GM21825 (cell line): ENCODE results near the gene TBX10.

Source experiments
- ATAC-seq: cut with Tn5 transposase; IDR thresholded peaks from one replicate; pipeline ENCODE4 v1.9.1; 2021; ENCODE audit warnings: mild to moderate bottlenecking, moderate library complexity; ENCODE audit not compliant: unreplicated experiment

Gene TBX10

DNA sequence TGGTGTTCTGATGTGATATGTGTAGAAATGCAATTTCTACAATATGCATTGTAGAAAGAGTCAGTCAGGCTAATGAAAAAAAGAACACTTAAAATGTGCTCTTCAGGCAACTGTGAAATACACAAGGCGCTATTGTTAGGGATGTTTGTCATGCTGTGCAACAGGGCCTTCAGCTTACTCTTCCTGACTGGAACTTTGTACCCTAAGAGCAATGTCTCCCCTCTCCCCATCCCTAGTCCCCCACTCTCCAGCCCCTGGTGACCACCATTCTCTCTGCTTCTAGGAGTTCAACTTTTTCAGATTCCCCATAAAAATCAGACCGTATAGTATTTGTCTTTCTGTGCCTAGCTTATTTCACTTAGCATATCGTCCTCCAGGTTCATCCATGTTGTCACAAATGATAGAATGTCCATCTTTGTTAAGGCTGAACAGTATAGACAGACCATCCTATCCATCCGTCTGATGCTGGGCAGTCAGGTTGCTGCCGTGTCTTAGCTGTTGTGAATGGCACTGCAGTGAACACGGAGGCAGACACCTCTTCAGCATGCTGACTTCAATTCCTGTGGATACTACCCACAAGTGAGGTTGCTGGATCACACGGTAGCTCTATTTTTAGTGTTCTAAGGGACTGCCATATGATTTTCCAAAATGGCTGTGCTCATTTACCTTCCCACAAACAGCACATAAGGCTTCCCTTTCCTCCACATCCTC is 22.2 kb downstream of the TBX10 start:
- no peak for ATAC-seq

DNA sequence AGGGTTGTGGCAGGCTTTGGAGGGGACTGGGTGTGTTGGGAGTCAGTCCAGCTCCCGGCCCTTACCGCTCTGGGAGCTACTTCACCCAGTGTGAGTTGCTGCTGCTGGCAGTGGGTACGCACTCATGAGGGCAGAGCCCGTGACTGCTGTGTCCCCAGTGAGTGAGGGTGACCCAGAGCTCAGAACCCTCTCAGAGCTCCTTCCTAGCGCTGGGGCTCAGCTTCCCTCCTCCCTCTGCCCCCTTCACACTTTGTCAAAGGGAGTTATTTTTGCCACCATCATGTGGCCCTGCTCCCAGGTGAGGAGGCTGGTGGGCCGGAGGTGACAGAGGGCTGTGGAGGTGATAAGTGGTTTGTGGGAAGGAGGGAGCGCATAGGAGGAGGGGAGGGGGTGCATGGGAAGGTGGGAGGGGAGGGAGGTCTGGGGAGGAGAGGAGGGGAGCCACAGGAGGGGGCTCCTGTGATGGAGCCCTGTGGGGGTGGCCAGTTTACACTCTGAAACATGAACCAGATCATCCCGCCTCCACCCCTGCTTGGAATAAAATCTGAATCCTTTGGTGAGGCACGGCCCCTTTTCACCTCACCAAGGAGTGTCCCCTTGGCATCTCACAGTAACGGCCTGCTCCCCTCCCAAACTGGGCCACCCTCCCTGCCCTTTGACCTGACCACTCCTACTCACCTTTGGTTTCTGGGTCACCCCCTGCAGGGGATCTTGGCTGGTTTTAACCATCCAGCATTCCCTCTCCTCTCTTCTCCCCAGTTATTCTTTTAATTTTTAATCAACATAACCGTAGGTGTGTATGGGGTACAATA is 22.9 kb downstream of the TBX10 start:
- ATAC-seq: no peak

DNA sequence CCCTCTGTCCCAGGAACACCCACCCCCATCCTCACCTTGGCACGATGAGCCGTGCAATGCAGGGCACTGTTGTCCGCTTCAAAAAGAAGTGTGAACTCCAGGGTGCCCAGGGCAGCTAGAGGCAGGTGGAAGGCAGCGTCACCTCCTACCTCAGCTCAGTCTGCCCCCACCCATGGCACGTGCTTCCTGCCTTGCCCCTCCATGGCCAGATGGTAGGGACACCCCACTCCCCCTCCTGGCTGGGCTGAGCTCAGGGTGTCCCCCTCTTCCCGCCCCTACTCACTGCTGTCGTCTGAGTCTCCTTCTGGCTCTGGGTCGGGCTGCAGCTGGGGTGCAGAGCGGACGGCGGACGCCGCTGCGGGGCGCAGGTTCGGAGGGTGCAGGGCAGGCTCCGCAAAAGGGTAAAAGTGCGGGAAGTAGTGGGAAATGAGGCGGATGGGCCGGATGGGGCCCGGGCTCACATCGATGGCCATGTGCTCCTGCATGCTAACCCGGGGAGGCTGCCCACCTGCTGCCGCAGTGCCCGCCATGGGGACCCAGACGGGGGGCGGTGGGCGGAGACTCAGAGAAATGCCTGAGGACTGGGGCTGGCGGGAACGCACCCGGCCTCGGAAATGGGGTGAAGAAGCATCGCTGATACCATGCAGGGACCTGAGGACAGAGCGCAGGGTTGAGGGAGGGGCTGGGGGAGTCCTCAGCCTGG is 23.7 kb downstream of the TBX10 start:
- no peak for ATAC-seq

DNA sequence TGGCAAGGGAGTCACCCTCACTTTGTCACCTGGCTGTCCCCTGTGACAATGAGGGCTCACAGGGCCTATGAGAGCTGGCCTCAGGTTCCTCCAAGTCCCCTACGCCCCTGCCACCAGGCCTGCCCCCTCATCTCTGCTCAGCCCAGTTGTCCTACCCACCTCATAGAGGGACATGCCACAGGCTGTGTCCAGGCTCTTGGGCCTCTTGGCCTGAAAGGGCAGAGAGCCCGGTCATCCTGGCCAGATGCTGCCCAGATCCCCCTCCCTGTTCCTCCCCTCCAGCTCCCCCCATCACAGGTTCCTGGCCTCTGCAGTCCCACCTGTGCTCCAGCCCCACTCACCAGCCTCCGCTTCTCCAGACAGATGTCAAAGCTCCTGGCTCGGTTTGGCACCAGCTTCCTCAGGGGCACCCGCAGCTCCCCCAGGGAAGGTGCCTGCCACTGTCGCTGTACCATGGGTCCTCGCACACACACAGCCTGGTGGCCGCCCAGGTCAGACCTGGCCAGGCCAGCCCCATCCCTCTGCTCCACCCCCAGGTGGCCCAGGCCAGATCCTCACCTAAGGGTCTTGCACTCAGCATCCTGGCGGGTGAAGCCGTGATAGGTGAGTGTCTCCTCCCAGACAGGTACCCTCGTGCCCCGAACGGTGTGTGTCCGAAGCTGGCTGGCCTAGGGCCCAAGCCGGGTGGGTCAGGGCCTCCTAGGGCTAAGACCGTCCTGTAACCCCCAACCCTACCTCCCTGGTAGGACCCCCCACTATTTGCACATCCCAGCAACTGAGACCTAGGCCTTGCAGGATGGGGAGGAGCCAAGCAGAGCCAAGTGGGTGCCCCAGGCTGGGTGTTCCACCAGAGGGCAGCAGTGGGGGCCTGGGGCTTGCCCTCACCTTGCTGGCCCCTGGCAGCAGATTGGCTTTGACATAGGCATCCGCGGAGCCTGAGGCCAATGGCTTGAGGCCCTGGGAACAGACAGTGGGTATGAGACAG is 24.5 kb downstream of the TBX10 start:
- no peak for ATAC-seq

DNA sequence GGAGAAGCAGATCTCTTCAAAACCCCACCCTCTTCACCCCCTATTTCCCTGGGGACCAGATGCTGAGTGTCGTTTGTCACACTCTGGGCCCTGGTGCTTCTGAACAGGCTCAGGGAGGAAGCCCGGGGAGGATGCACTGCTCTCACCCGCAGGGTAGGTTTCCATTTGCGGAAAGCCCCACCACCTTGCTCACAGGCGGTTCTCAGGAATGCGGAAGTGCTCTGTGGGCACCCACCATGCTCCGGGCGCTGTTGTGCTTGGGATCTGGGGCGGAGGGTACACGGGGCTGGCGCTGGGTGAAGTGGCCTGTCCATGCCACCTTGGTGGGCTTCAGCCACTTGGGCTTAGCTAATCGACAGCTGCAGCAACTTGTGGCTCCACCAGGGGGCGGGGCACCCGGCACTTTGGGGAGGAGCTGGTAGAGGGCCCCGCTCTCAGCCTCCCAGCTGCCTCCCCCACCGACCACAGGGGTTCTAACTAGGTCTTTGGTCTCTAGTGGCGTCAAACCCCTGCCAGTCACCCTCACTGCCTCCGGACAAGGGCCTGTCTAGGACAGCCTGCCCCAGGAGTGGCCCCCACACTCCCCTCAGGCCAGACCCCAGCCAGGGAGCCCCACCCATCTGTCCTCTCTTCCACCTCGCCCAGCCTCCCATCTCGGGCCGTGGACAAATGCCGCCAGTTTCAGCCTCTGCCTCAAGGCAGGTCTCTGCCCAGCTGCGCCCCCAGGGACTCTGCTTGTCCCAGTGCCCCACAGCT is 25.4 kb downstream of the TBX10 start:
- ATAC-seq: peak; percentile 74

DNA sequence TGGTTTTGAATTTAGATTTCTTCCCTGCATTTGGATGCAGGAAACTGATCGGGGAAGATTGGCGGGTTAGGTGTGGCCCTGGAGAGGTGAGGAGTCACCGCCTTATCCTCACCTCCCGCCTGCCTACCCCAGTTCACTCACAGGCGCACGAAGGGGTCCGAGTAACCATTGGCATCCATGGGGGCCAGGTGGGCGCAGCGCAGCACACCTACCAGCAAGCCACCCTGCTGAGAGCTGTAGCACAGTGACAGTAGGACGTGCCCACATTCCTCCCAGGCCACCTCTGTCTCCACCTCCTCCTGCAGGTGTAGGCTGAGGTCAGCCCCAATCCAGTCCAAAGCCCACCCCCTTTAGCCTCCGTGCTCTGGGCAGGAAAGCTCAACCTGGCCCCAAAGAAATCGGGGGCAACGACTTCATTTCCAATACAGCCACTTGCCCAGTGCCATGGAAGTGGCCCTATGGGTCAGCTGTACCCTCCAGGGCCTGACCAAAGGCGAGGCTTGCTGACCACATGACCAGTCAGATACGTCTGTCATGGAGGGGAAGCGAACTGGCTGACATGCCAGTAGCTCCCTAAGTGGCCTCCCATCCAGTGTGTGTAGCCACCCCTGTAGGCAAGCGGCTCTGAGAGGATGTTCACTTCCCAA is 26.1 kb downstream of the TBX10 start:
- no peak for ATAC-seq

DNA sequence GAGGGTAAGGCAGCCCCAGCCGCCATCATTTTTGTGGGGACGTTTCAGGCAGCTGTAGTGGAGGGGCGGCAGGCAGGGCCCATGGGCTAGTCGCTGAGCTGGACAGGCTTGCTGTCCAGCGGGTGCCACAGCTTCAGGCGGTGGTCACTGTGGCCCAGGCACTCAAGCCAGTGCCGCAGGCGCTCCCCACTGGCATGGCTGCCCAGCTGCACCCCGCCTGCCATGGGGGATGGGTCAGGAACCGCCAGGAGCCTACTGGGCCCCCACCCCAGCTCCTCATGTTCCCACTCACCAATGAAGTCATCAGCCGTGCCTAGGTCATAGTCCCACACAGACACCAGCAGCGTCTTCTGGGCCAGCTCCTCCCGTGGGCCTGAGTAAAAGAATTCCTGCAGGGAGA is 26.8 kb downstream of the TBX10 start:
- ATAC-seq: no peak

DNA sequence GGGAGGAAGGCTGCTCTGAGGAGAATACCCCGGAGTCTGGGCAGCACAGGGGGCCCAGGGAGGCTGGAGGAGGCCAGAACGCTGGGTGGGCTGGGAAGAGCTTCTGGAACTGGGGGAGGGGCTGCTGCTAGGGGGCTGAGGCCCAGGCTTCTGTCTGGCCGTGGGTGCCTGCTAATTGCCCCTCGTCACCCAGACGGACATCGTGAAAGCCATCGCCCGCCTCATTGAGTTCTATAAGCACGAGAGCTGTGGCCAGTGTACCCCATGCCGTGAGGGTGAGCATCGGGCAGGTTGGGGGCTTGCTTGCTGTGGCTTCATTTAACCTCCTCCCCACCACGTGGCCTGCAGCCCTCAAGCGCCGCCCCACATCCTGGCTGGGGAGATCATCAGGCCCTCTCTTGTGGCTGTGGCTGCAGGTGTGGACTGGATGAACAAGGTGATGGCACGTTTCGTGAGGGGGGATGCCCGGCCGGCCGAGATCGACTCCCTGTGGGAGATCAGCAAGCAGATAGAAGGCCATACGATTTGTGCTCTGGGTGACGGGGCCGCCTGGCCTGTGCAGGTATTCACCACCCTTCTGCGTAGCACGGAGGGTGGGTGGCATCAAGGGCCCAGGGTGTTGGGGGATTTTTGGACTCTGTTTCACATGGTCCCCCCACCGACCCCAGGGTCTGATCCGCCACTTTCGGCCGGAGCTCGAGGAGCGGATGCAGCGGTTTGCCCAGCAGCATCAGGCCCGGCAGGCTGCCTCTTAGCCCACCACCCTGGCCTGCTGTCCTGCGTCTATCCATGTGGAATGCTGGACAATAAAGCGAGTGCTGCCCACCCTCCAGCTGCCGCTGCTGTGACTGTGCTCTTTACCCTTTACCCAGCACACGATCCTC is 27.6 kb downstream of the TBX10 start:
- no peak for ATAC-seq

DNA sequence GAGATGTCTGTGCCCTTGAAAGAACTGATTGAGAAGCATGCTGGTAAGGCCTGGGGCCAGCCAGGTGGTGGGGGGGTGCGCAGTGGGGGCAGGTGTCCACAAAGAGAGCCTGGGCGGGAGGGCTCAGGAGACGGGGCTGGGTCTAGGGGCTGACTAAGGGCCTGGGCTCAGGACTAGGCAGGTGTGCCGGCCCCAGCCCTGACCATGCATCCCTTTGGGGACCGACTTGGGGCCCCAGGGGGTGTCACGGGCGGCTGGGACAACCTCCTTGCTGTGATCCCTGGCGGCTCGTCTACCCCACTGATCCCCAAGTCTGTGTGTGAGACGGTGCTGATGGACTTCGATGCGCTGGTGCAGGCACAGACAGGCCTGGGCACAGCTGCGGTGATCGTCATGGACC is 28.4 kb downstream of the TBX10 start:
- no peak for ATAC-seq

DNA sequence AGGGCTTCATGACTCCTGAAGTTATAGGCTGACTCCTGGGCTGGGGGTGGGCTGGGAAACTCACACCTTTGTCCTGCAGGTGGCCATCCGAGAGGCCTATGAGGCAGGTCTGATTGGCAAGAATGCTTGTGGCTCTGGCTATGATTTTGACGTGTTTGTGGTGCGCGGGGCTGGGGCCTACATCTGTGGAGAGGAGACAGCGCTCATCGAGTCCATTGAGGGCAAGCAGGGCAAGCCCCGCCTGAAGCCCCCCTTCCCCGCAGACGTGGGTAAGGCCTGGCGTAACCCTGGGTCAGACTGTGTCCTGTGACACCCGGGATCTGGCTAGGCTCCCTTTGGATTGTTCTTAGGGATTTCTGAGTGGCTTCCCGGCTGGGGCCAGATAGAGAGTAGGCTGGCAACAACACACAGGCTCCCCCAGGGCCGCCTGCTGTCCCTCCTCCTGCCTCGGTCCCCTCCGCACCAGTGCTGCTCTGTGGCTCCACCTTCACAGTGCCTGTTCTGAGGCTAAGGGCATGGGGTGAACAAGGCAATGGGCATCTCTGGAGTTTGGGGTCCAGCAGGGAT is 29.2 kb downstream of the TBX10 start:
- ATAC-seq: no peak

DNA sequence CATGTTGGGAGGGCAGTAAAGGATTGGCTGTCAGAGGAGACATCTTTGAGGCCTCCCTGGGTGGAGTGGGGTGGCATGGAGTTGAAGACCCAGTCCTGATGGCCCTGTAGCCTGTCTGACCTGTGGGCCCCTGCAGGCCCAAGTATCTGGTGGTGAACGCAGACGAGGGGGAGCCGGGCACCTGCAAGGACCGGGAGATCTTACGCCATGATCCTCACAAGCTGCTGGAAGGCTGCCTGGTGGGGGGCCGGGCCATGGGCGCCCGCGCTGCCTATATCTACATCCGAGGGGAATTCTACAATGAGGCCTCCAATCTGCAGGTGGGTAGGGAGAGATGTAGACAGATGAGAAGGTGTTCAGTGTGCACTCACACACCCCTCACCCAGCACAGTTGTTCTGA is 30.2 kb downstream of the TBX10 start:
- no peak for ATAC-seq

DNA sequence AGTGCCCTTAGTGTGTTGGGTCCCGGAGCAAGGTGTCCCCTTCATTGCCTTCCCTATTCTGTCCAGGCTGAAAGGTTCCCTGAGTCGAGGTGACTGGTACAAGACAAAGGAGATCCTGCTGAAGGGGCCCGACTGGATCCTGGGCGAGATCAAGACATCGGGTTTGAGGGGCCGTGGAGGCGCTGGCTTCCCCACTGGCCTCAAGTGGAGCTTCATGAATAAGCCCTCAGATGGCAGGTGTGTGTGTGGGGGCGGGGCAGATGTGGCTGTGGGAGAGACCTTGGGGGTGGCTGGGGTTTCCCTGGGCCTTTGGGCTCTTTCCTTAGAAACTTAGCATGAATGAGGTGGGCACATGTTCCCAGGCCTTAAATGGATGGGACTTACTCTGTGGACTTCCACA is 31.1 kb downstream of the TBX10 start:
- no peak for ATAC-seq

DNA sequence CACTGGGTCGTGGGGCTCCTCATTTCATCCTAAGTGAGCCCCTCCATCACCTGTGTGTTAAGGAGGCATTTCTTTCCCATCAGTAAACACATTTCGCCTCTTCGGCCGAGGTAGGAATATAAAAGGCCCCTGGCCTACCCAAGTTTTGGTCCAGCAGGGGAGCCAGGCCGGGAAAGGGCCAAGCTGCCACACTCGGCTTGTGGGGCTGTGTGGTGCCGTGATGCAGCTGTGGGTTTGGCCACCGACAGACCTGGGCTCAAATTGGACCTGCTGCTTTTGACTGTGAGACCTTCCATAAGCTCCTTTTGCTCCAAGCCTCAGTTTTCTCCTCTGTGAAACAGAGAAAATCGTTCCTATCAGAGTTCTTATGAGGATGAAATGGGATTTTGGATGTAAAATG is 32.1 kb downstream of the TBX10 start:
- ATAC-seq: no peak

DNA sequence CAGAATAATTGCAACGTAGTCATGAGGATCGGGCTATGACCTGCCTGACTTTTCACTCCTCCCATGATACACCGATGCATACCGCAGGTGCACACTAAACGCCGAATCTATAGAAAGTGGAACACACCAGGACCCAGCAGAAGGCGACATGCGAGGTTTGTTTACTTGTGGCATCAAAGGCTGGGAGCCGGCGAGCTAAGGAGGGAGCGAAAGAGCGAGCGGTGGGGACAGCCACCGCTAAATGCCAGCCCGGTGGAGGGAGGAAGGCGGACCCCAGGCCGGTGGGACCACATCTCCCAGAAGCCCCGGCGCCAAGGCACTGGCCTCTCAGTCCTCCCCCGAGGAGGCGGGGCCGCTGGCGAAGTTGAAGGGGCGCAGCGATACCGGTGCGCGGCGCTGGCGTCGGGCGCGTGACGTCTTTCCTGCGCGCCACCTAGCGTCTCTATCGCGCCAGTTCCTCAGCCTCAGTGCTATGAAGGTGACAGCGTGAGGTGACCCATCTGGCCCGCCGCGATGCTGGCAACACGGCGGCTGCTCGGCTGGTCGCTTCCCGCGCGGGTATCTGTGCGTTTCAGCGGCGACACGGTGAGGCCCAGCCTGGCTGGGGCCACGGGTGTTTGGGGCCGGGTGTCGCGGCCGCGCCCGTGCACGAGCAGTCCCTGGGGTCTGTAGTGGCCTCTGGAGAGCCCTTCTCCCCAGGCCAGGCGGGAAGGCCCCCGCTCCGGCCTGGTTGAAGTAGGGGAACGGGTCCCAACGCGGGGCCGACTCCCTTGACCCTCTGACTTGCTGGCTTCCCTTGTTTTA is 32.9 kb downstream of the TBX10 start, which contains the start of gene NDUFV1:
TSS of gene NDUFV1 (plus strand) at position 445 of the 804 bp plus-strand sequence. CDS start at position 514, 69 bp downstream.
- peak; percentile 88 for ATAC-seq

DNA sequence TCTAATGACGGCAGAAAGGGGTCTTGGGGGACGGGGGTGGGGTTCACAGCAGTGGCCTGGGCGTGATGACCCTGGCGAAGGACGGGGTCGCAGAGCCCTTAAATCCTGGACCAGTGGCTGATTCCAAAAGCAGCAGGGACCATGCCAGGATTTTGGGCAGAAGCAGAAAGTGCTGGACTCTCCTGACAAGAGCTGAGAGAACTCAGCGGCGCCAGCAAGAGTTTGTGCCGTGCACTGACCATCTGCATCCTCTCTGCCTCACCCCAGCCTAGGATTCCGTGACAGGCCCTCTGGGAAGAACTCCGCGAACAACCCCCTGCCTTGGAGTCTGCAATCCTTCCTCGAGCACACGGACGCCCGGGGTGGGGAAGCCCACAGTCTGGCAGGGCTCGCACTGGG is 33.5 kb downstream of the TBX10 start:
- no peak for ATAC-seq

DNA sequence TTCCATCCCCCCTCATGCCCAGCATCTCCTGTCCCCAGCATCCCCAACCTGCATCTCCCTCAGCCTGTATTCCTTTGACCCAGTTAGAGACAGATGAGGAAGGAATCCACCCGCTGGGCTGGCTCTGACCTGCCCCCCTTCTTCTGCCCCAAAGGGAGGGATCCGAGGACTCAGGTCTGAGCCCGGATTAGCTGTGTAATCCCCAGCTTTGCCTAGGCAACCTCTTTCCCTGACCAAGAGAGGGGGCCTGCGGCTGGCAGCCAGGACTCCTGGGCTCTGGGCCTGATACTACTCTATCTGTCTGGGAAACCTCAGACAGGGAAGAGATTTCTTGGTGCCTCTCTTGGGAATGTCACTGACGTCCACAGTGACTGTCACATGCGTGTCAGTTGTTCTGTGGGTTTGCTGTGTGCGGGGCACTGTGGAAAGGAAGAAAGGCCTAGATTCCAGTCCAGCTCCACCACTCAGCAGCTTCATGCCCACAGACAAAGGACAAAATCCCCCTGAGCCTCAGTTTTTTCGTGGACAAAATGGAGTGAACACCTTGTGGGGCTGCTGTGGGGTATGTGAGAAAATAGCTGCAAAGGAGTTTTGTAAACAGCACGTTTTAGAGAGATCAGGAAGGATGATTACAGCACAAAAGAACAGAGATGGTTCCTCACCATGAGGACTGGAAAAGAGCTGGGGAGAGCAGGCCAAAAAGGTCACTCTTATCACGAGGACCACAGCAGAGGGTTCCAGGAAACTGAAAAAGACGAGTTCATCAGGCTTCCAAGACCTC is 34.1 kb downstream of the TBX10 start:
- ATAC-seq: no peak
